Adipocyte (in vitro differentiated cells): ENCODE measurements around the gene SMIM36.
A peak's percentile ranks its signal among the peaks of the same experiment; 100 is the strongest.

Experiments used
- DNase-seq: peaks from one replicate; pipeline ENCODE4 v3.0.0-alpha.2; 2015; ENCODE audit warnings: low read depth
- H3K27me3 ChIP-seq: replicated peaks from 2 replicates; pipeline ENCODE4 v1.7.0; 2013; ENCODE audit warnings: mild to moderate bottlenecking, low read length, moderate library complexity; ENCODE audit not compliant: control insufficient read depth, insufficient read depth
- H3K36me3 ChIP-seq: 2 replicates; pipeline ENCODE4 v1.7.0; 2013; ENCODE audit warnings: low read length, mild to moderate bottlenecking, moderate library complexity; ENCODE audit not compliant: control insufficient read depth, insufficient read depth, severe bottlenecking
- H3K4me1 ChIP-seq: 2 replicates; pipeline ENCODE4 v1.7.0; 2013; ENCODE audit warnings: mild to moderate bottlenecking, low read length, moderate library complexity; ENCODE audit not compliant: control insufficient read depth, insufficient read depth
- H3K4me3 ChIP-seq: 2 replicates; pipeline ENCODE4 v1.7.0; 2013; ENCODE audit warnings: mild to moderate bottlenecking, low read length, moderate library complexity
- H3K9ac ChIP-seq: 2 replicates; pipeline ENCODE4 v1.7.0; 2013; ENCODE audit warnings: mild to moderate bottlenecking, low read length, moderate library complexity
- H3K9me3 ChIP-seq: 2 replicates; pipeline ENCODE4 v1.7.0; 2013; ENCODE audit warnings: mild to moderate bottlenecking, low read length, moderate library complexity; ENCODE audit not compliant: control insufficient read depth

The SMIM36 gene

GRCh38 chr17:55418369-55419268 is 92.6 kb downstream of the SMIM36 start:
- DNase-seq, result no peak
- peak overlapping the region; percentile 98 for H3K4me3 ChIP-seq

GRCh38 chr17:55417411-55418268 is 93.6 kb downstream of the SMIM36 start:
- H3K27me3 ChIP-seq, result no peaks in the 10 kb centered on the region
- H3K4me1 ChIP-seq, result peaks cover 47% of the 10 kb centered on the region
- no peak overlapping the region for H3K9ac ChIP-seq
- peaks cover 17% of the 10 kb centered on the region for H3K36me3 ChIP-seq
- no peaks in the 10 kb centered on the region for H3K9me3 ChIP-seq
- peak overlapping the region; percentile 98 for H3K4me3 ChIP-seq
- DNase-seq, result no peak

More at GRCh38 chr17:55418369-55419268, 92.6 kb downstream of the SMIM36 start:
- peaks cover 50% of the 10 kb centered on the region for H3K4me1 ChIP-seq
- peaks cover 7% of the 10 kb centered on the region for H3K36me3 ChIP-seq
- H3K9ac ChIP-seq, result peak overlapping the region; percentile 99
- no peaks in the 10 kb centered on the region for H3K9me3 ChIP-seq
- H3K27me3 ChIP-seq, result no peaks in the 10 kb centered on the region

- peaks cover 52% of the 10 kb centered on the region for H3K4me1 ChIP-seq
- no peak overlapping the region for H3K9ac ChIP-seq
- no peaks in the 10 kb centered on the region for H3K27me3 ChIP-seq
- peaks cover 28% of the 10 kb centered on the region for H3K36me3 ChIP-seq
- H3K4me3 ChIP-seq, result peak overlapping the region; percentile 54
- H3K9me3 ChIP-seq, result no peaks in the 10 kb centered on the region
- no peak for DNase-seq
Observed at GRCh38 chr17:55416470-55417052, 94.7 kb downstream of the SMIM36 start.

GRCh38 chr17:55416000-55416399 is 95.3 kb downstream of the SMIM36 start:
- H3K27me3 ChIP-seq, result no peaks in the 10 kb centered on the region
- H3K4me3 ChIP-seq, result peak overlapping the region; percentile 54
- H3K4me1 ChIP-seq, result peaks cover 58% of the 10 kb centered on the region
- no peak overlapping the region for H3K9ac ChIP-seq
- no peak for DNase-seq
- no peaks in the 10 kb centered on the region for H3K9me3 ChIP-seq
- peaks cover 33% of the 10 kb centered on the region for H3K36me3 ChIP-seq

- no peak for DNase-seq
- Histone ChIP-seq H3K4me3 (no peak overlapping the region), H3K27me3 (no peaks in the 10 kb centered on the region), H3K36me3 (peaks cover 44% of the 10 kb centered on the region), H3K4me1 (peaks cover 63% of the 10 kb centered on the region), H3K9me3 (no peaks in the 10 kb centered on the region), H3K9ac (no peak overlapping the region)
Observed at GRCh38 chr17:55414983-55415382, 96.3 kb downstream of the SMIM36 start.

- Histone ChIP-seq H3K9ac (no peak overlapping the region), H3K27me3 (no peaks in the 10 kb centered on the region), H3K36me3 (peaks cover 54% of the 10 kb centered on the region), H3K9me3 (no peaks in the 10 kb centered on the region), H3K4me3 (no peak overlapping the region), H3K4me1 (peaks cover 62% of the 10 kb centered on the region)
- no peak for DNase-seq
Observed at GRCh38 chr17:55413825-55414489, 97.3 kb downstream of the SMIM36 start.

GRCh38 chr17:55411463-55411855 is 99.8 kb downstream of the SMIM36 start:
- peaks cover 65% of the 10 kb centered on the region for H3K4me1 ChIP-seq
- peak overlapping the region; percentile 51 for H3K9ac ChIP-seq
- H3K36me3 ChIP-seq, result peaks cover 75% of the 10 kb centered on the region
- DNase-seq, result peak; percentile 29
- no peak overlapping the region for H3K4me3 ChIP-seq
- no peaks in the 10 kb centered on the region for H3K9me3 ChIP-seq
- H3K27me3 ChIP-seq, result no peaks in the 10 kb centered on the region

GRCh38 chr17:55410722-55411462 is 100.4 kb downstream of the SMIM36 start:
- H3K36me3 ChIP-seq, result peaks cover 81% of the 10 kb centered on the region
- H3K4me3 ChIP-seq, result no peak overlapping the region
- H3K9ac ChIP-seq, result peak overlapping the region; percentile 51
- no peaks in the 10 kb centered on the region for H3K27me3 ChIP-seq
- H3K9me3 ChIP-seq, result no peaks in the 10 kb centered on the region
- DNase-seq, result peak; percentile 40
- H3K4me1 ChIP-seq, result peaks cover 61% of the 10 kb centered on the region

GRCh38 chr17:55409030-55409800 is 102.0 kb downstream of the SMIM36 start:
- Histone ChIP-seq H3K9ac (peak overlapping the region; percentile 28), H3K9me3 (no peaks in the 10 kb centered on the region), H3K4me1 (peaks cover 69% of the 10 kb centered on the region), H3K4me3 (no peak overlapping the region), H3K27me3 (no peaks in the 10 kb centered on the region), H3K36me3 (peaks cover 96% of the 10 kb centered on the region)
- DNase-seq, result no peak
